ENCODE data around the gene ETV6. TPM values are rescaled to one million over a fixed set of nuclear protein-coding genes. Genes with fewer than 3 reads are reported as not detected.
A peak's percentile ranks its signal among the peaks of the same experiment; 100 is the strongest.
"Not testable (repeated sequence)": the region's sequence is repeated elsewhere in the genome, so short reads cannot be mapped to it uniquely, and the experiment has no call there.

Gene ETV6
- total RNA-seq, 3 donors from 2014 or later, result 17.8 to 58.7 (median 45.2) TPM

- Histone ChIP-seq H3K27ac (peak overlapping the region; percentile 59 to 77), H3K9me3 (peaks cover 0 to 8% of the 10 kb centered on the region in 2 donors), H3K36me3 (no peaks in the 10 kb centered on the region), H3K4me3 (no peak overlapping the region), H3K4me1 (no peaks in the 10 kb centered on the region), H3K27me3 (no peaks in the 10 kb centered on the region)
- intact Hi-C loops (cut with DNase I; ENCODE audit: low total_unique reads), result no loop called here
- peak in 1 of 2 donors; percentile 41 for DNase-seq (ENCODE audit: low spot score in 2 of 2)
- TF ChIP-seq POLR2AphosphoS5 (IDR thresholded peaks at IDR 0.05) (peak in 1 of 3 donors; percentile 47), CTCF (IDR thresholded peaks at IDR 0.05) (no peak), POLR2A (IDR thresholded peaks at IDR 0.05) (no peak)
Measured at GRCh38 chr12:11904124-11904523, 254.7 kb downstream of the ETV6 start.

- H3K4me1 ChIP-seq, result no peaks in the 10 kb centered on the region
- DNase-seq (ENCODE audit: low spot score in 2 of 2), result no peak
- intact Hi-C loops (cut with DNase I; ENCODE audit: low total_unique reads), result no loop called here
- TF ChIP-seq POLR2A (IDR thresholded peaks at IDR 0.05), result no peak
- no peak for TF ChIP-seq CTCF (IDR thresholded peaks at IDR 0.05)
- TF ChIP-seq POLR2AphosphoS5 (IDR thresholded peaks at IDR 0.05), result no peak
- peaks cover 3 to 8% of the 10 kb centered on the region in 2 donors for H3K9me3 ChIP-seq
- no peak overlapping the region for H3K4me3 ChIP-seq
- no peak overlapping the region for H3K27ac ChIP-seq
- H3K27me3 ChIP-seq, result no peaks in the 10 kb centered on the region
- H3K36me3 ChIP-seq, result no peaks in the 10 kb centered on the region
Measured at GRCh38 chr12:11905534-11905933, 256.1 kb downstream of the ETV6 start.

- H3K27me3 ChIP-seq, result no peaks in the 10 kb centered on the region
- H3K4me1 ChIP-seq, result no peaks in the 10 kb centered on the region
- H3K4me3 ChIP-seq, result no peak overlapping the region
- H3K9me3 ChIP-seq, result peaks cover 3 to 8% of the 10 kb centered on the region in 2 donors
- no peaks in the 10 kb centered on the region for H3K36me3 ChIP-seq
- DNase-seq (ENCODE audit: low spot score in 2 of 2), result no peak
- intact Hi-C loops (cut with DNase I; ENCODE audit: low total_unique reads), result no loop called here
- TF ChIP-seq CTCF (IDR thresholded peaks at IDR 0.05), result no peak
- no peak for TF ChIP-seq POLR2A (IDR thresholded peaks at IDR 0.05)
- no peak for TF ChIP-seq POLR2AphosphoS5 (IDR thresholded peaks at IDR 0.05)
- no peak overlapping the region for H3K27ac ChIP-seq
Measured at GRCh38 chr12:11906286-11906935, 256.9 kb downstream of the ETV6 start.

- Histone ChIP-seq H3K9me3 (peaks cover 3 to 8% of the 10 kb centered on the region in 2 donors), H3K36me3 (no peaks in the 10 kb centered on the region), H3K27ac (no peak overlapping the region), H3K4me3 (no peak overlapping the region), H3K27me3 (no peaks in the 10 kb centered on the region), H3K4me1 (no peaks in the 10 kb centered on the region)
- TF ChIP-seq POLR2AphosphoS5 (IDR thresholded peaks at IDR 0.05) (no peak), POLR2A (IDR thresholded peaks at IDR 0.05) (no peak), CTCF (IDR thresholded peaks at IDR 0.05) (no peak)
- intact Hi-C loops (cut with DNase I; ENCODE audit: low total_unique reads), result no loop called here
- DNase-seq (ENCODE audit: low spot score in 2 of 2), result no peak
Measured at GRCh38 chr12:11907625-11908024, 258.2 kb downstream of the ETV6 start.

- H3K27ac ChIP-seq; H3K9me3 ChIP-seq; H3K4me1 ChIP-seq; H3K4me3 ChIP-seq; H3K36me3 ChIP-seq; DNase-seq (ENCODE audit: low spot score in 2 of 2); intact Hi-C loops (cut with DNase I; ENCODE audit: low total_unique reads); H3K27me3 ChIP-seq: not testable (repeated sequence)
Measured at GRCh38 chr12:11909406-11909805, 259.9 kb downstream of the ETV6 start.
